GM12878 (cell line): ENCODE results near the gene PRKCZ. TPM values are rescaled to one million over a fixed set of nuclear protein-coding genes. Genes with fewer than 3 reads are reported as not detected.

Experiments used
- BHLHE40 ChIP-seq, 2 experiments: fragments of 450-650 bp in 1 of 2; IDR thresholded peaks; 2 replicates each; pipeline ENCODE4 v1.6.1; 2011 to 2017; ENCODE audit warnings: low read depth in 2 of 2, borderline replicate concordance in 1 of 2, improper control_type of control experiment in 1 of 2, low read length in 1 of 2, mild to moderate bottlenecking in 1 of 2
- BRCA1 ChIP-seq: IDR thresholded peaks from 2 replicates; pipeline ENCODE4 v1.6.1; 2011; ENCODE audit warnings: low read depth, low read length, improper control_type of control experiment
- CBFB ChIP-seq: IDR thresholded peaks from 2 replicates; pipeline ENCODE4 v1.6.1; 2016; ENCODE audit warnings: antibody characterized with exemption, low read depth
- EGR1 ChIP-seq, 2 experiments: IDR thresholded peaks; 1 replicate in 1 of 2; 2 replicates in 1 of 2; pipeline ENCODE4 v1.6.1; 2011 to 2012; ENCODE audit warnings: low read depth in 2 of 2, low read length in 2 of 2, borderline replicate concordance in 1 of 2, mild to moderate bottlenecking in 1 of 2, moderate library complexity in 1 of 2
- EP300 ChIP-seq, 2 experiments: fragments of 150-350 bp in 1 of 2; IDR thresholded peaks; 2 replicates each; pipeline ENCODE4 v1.6.1; 2011 to 2012; ENCODE audit warnings: low read depth in 2 of 2, low read length in 2 of 2, borderline replicate concordance in 1 of 2, improper control_type of control experiment in 1 of 2, inconsistent platforms in 1 of 2; ENCODE audit not compliant: control insufficient read depth in 1 of 2
- ETV6 ChIP-seq, 2 experiments: fragments of 450-650 bp in 1 of 2; IDR thresholded peaks in 1 of 2; conservative IDR thresholded peaks in 1 of 2; 2 replicates each; pipeline ENCODE4 v1.6.1; 2014; ENCODE audit warnings: antibody characterized with exemption in 1 of 2, borderline replicate concordance in 1 of 2, low read depth in 1 of 2, mild to moderate bottlenecking in 1 of 2, moderate library complexity in 1 of 2
- KAT2A ChIP-seq: conservative IDR thresholded peaks from 2 replicates; pipeline ENCODE4 v1.6.1; 2011; ENCODE audit warnings: low read depth, low read length; ENCODE audit not compliant: control insufficient read depth
- MTA2 ChIP-seq: fragments of 450-650 bp; IDR thresholded peaks from 2 replicates; pipeline ENCODE4 v1.6.1; 2016; ENCODE audit warnings: low read depth, mild to moderate bottlenecking, moderate library complexity
- SP1 ChIP-seq: IDR thresholded peaks from one replicate; pipeline ENCODE4 v1.6.1; 2011; ENCODE audit warnings: low read depth, low read length
- SREBF1 ChIP-seq: IDR thresholded peaks from 2 replicates; pipeline ENCODE4 v1.6.1; 2012; ENCODE audit warnings: mild to moderate bottlenecking, low read length
- SUZ12 ChIP-seq: fragments of 200-600 bp; sonication (generic); IDR thresholded peaks from one replicate; pipeline ENCODE4 v1.6.1; 2018; ENCODE audit warnings: antibody characterized with exemption, mild to moderate bottlenecking; ENCODE audit not compliant: unreplicated experiment
- WRNIP1 ChIP-seq: IDR thresholded peaks from 2 replicates; pipeline ENCODE4 v1.6.1; 2011; ENCODE audit warnings: low read depth, low read length, improper control_type of control experiment, borderline replicate concordance
- ZNF24 ChIP-seq: fragments of 450-650 bp; IDR thresholded peaks from 2 replicates; pipeline ENCODE4 v1.6.1; 2017; ENCODE audit warnings: antibody characterized with exemption, mild to moderate bottlenecking
- ZNF622 ChIP-seq: fragments of 450-650 bp; IDR thresholded peaks from 2 replicates; pipeline ENCODE4 v1.6.1; 2017; ENCODE audit warnings: mild to moderate bottlenecking, inconsistent platforms
- ZSCAN29 ChIP-seq: fragments of 450-650 bp; IDR thresholded peaks from 2 replicates; pipeline ENCODE4 v1.6.1; 2017; ENCODE audit warnings: mild to moderate bottlenecking, moderate library complexity
- polyA plus RNA-seq, 11 experiments: library from polyadenylated mRNA; depleted of rRNA in 4 of 11; unstranded in 6 of 11; stranded (reverse) in 5 of 11; fragments of >200 nt; fragmentation: Nextera tagmentation in 4 of 11; fragmentation: Illumina TruSeq in 1 of 11; extraction: Ambion mirVana in 4 of 11; extraction: Trizol in 1 of 11; gene quantifications; 1 replicate in 1 of 11; 2 replicates in 10 of 11; pipeline versions ENCODE4 v1.2.1 to v1.2.3, GENCODE V29; 2011 to 2016; ENCODE audit warnings: inconsistent platforms in 2 of 11, missing spikeins in 2 of 11, low read depth in 1 of 11
- total RNA-seq, 4 experiments: library from RNA; depleted of rRNA in 3 of 4; stranded (reverse); fragments of >200 nt in 3 of 4; fragmentation: Illumina TruSeq in 1 of 4; extraction: Trizol in 1 of 4; gene quantifications; 2 replicates each; pipeline versions ENCODE4 v1.2.1 to v1.2.3, GENCODE V29; 2013 to 2021
- TF ChIP-seq, protein P1 (sequence below): fragments of 450-650 bp; formaldehyde crosslinking; IDR thresholded peaks from 2 replicates; pipeline ENCODE4 v1.4.0; 2022; ENCODE audit warnings: mild to moderate bottlenecking, moderate library complexity
- TF ChIP-seq, protein P2 (sequence below): fragments of 450-650 bp; IDR thresholded peaks from 2 replicates; pipeline ENCODE4 v1.6.1; 2014; ENCODE audit warnings: mild to moderate bottlenecking
- TF ChIP-seq, protein P3 (sequence below): fragments of 450-650 bp; IDR thresholded peaks from 2 replicates; pipeline ENCODE4 v1.6.1; 2016; ENCODE audit warnings: mild to moderate bottlenecking
- TF ChIP-seq, protein P4 (sequence below), 3 experiments: IDR thresholded peaks in 2 of 3; conservative IDR thresholded peaks in 1 of 3; 2 replicates each; pipeline ENCODE4 v1.5.1; 2011; ENCODE audit warnings: low read depth in 3 of 3, low read length in 3 of 3, mild to moderate bottlenecking in 3 of 3, control low read depth in 2 of 3, moderate library complexity in 2 of 3, inconsistent platforms in 1 of 3, mixed read lengths in 1 of 3; ENCODE audit not compliant: control insufficient read depth in 2 of 3, insufficient read depth in 1 of 3; ENCODE audit errors: extremely low read depth in 1 of 3
- TF ChIP-seq, protein P5 (sequence below): fragments of 450-650 bp; IDR thresholded peaks from 2 replicates; pipeline ENCODE4 v1.6.1; 2017; ENCODE audit warnings: borderline replicate concordance

Gene PRKCZ
- total and polyA plus RNA-seq, 10 of the 15 experiments (the other 5 are each of a cell fraction or from before 2014, with no cell fraction given) = 0.05 to 1.9 (median 0.64) TPM; not detected in 1

DNA sequence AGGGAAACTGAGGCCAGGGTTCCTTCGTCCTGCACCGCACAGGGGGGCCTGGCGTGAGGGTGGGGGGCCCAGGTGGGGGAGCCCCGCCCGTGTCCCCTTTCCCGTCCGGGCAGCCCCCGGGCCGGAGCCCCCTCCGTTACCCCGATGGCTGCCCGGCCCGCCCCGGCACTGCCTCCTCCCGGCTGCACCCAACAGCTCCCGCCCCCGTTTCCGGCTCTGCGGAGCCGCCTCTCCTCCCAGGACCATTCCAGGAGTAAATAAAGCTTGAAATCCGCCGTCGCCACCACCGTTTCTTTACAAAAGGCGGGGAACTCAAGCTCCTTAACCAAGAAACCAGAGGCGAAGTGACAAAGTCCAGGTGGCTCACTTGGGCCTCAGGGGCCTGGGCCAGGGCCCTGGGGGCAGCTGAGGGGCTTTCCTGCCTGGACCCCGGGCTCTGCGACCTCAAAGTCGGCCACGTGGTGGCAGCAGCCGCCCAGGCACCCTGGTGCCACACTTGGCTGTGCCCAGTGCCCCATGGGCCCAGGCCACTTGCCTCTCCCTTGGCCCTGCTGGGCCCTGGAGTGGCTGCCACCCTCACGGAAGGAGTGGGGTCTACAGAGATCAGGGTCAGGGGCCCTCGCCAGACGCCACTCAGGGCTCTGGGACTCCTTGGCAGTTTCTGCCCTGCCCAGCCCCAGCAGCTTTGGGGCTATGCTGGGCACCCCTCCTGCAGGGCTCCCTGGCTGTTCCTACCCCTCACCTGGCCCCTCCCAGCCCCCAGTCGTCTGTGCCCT lies 144.9 kb downstream of the PRKCZ start (continued):
- TF ChIP-seq, protein P1, sequence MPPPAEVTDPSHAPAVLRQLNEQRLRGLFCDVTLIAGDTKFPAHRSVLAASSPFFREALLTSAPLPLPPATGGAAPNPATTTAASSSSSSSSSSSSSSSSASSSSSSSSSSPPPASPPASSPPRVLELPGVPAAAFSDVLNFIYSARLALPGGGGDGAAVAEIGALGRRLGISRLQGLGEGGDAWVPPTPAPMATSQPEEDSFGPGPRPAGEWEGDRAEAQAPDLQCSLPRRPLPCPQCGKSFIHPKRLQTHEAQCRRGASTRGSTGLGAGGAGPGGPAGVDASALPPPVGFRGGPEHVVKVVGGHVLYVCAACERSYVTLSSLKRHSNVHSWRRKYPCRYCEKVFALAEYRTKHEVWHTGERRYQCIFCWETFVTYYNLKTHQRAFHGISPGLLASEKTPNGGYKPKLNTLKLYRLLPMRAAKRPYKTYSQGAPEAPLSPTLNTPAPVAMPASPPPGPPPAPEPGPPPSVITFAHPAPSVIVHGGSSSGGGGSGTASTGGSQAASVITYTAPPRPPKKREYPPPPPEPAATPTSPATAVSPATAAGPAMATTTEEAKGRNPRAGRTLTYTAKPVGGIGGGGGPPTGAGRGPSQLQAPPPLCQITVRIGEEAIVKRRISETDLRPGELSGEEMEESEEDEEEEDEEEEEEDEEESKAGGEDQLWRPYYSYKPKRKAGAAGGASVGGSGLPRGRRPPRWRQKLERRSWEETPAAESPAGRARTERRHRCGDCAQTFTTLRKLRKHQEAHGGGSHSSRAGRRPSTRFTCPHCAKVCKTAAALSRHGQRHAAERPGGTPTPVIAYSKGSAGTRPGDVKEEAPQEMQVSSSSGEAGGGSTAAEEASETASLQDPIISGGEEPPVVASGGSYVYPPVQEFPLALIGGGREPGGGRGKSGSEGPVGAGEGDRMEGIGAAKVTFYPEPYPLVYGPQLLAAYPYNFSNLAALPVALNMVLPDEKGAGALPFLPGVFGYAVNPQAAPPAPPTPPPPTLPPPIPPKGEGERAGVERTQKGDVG (CRISPR knock-in tag) = no peak
- TF ChIP-seq MTA2 = peak; percentile 64
- TF ChIP-seq EGR1 (IDR thresholded peaks at IDR 0.05; ENCODE audit: borderline replicate concordance in 1 of 2, low read depth in 2 of 2, low read length in 2 of 2) = peak in 1 of 2 experiments; percentile 84; a peak in 2 of 3 replicates
- TF ChIP-seq, protein P2, sequence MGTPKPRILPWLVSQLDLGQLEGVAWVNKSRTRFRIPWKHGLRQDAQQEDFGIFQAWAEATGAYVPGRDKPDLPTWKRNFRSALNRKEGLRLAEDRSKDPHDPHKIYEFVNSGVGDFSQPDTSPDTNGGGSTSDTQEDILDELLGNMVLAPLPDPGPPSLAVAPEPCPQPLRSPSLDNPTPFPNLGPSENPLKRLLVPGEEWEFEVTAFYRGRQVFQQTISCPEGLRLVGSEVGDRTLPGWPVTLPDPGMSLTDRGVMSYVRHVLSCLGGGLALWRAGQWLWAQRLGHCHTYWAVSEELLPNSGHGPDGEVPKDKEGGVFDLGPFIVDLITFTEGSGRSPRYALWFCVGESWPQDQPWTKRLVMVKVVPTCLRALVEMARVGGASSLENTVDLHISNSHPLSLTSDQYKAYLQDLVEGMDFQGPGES = no peak
- TF ChIP-seq, protein P3, sequence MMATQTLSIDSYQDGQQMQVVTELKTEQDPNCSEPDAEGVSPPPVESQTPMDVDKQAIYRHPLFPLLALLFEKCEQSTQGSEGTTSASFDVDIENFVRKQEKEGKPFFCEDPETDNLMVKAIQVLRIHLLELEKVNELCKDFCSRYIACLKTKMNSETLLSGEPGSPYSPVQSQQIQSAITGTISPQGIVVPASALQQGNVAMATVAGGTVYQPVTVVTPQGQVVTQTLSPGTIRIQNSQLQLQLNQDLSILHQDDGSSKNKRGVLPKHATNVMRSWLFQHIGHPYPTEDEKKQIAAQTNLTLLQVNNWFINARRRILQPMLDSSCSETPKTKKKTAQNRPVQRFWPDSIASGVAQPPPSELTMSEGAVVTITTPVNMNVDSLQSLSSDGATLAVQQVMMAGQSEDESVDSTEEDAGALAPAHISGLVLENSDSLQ = no peak
- TF ChIP-seq, protein P4, sequence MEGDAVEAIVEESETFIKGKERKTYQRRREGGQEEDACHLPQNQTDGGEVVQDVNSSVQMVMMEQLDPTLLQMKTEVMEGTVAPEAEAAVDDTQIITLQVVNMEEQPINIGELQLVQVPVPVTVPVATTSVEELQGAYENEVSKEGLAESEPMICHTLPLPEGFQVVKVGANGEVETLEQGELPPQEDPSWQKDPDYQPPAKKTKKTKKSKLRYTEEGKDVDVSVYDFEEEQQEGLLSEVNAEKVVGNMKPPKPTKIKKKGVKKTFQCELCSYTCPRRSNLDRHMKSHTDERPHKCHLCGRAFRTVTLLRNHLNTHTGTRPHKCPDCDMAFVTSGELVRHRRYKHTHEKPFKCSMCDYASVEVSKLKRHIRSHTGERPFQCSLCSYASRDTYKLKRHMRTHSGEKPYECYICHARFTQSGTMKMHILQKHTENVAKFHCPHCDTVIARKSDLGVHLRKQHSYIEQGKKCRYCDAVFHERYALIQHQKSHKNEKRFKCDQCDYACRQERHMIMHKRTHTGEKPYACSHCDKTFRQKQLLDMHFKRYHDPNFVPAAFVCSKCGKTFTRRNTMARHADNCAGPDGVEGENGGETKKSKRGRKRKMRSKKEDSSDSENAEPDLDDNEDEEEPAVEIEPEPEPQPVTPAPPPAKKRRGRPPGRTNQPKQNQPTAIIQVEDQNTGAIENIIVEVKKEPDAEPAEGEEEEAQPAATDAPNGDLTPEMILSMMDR (IDR thresholded peaks at IDR 0.05 in 2 of 3, conservative IDR thresholded peaks at IDR 0.05 in 1 of 3; ENCODE audit: control insufficient read depth in 2 of 3, extremely low read depth in 1 of 3, insufficient read depth in 1 of 3, low read depth in 3 of 3, low read length in 3 of 3) = peak; percentile 90 to 92 (median 91); a peak in 5 of 6 replicates
- no peak for TF ChIP-seq BRCA1
- no peak for TF ChIP-seq KAT2A
- TF ChIP-seq SUZ12 = no peak
- TF ChIP-seq WRNIP1 = no peak
- TF ChIP-seq ETV6 (conservative IDR thresholded peaks at IDR 0.05 in 1 of 2, IDR thresholded peaks at IDR 0.05 in 1 of 2; ENCODE audit: borderline replicate concordance in 1 of 2, low read depth in 1 of 2) = no peak
- TF ChIP-seq BHLHE40 (IDR thresholded peaks at IDR 0.05; ENCODE audit: borderline replicate concordance in 1 of 2, low read depth in 2 of 2, low read length in 1 of 2) = peak in 1 of 2 experiments; percentile 47; a peak in 1 of 4 replicates
- TF ChIP-seq, protein P5, sequence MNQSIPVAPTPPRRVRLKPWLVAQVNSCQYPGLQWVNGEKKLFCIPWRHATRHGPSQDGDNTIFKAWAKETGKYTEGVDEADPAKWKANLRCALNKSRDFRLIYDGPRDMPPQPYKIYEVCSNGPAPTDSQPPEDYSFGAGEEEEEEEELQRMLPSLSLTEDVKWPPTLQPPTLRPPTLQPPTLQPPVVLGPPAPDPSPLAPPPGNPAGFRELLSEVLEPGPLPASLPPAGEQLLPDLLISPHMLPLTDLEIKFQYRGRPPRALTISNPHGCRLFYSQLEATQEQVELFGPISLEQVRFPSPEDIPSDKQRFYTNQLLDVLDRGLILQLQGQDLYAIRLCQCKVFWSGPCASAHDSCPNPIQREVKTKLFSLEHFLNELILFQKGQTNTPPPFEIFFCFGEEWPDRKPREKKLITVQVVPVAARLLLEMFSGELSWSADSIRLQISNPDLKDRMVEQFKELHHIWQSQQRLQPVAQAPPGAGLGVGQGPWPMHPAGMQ = no peak
- TF ChIP-seq ZSCAN29 = peak; percentile 25; the same call in 1 of the 2 replicates
- no peak for TF ChIP-seq ZNF24
- TF ChIP-seq SP1 = peak; percentile 35
- TF ChIP-seq CBFB = no peak
- no peak for TF ChIP-seq EP300 (IDR thresholded peaks at IDR 0.05; ENCODE audit: borderline replicate concordance in 1 of 2, control insufficient read depth in 1 of 2, low read depth in 2 of 2, low read length in 2 of 2)
- no peak for TF ChIP-seq SREBF1
- TF ChIP-seq ZNF622 = no peak
